HepG2 (cell line): ENCODE measurements around the gene CYB561. TPM values are rescaled to one million over a fixed set of nuclear protein-coding genes. Genes with fewer than 3 reads are reported as not detected.
A peak's percentile ranks its signal among the peaks of the same experiment; 100 is the strongest.

ENCODE experiments used
- AGO2 ChIP-seq: fragments of 200-400 bp; formaldehyde crosslinking; optimal IDR thresholded peaks from 2 replicates; pipeline ENCODE3; 2017; ENCODE audit warnings: mild to moderate bottlenecking, low read depth, low read length, moderate library complexity
- ASH2L ChIP-seq: fragments of 300-600, 200-600 bp; sonication (generic); IDR thresholded peaks from 2 replicates; pipeline ENCODE4 v1.7.0; 2017; ENCODE audit warnings: low read depth, mild to moderate bottlenecking, moderate library complexity, mixed read lengths, low read length; ENCODE audit not compliant: insufficient read length
- CEBPG ChIP-seq: IDR thresholded peaks from 2 replicates; pipeline ENCODE4 v1.6.1; 2016
- E2F2 ChIP-seq: sonication (generic); formaldehyde crosslinking; IDR thresholded peaks from 2 replicates; pipeline ENCODE4 v1.4.0; 2020; ENCODE audit warnings: missing genetic modification reagents, borderline replicate concordance
- MEF2D ChIP-seq: sonication (generic); formaldehyde crosslinking; IDR thresholded peaks from 2 replicates; pipeline ENCODE4 v1.5.1; 2020; ENCODE audit warnings: mild to moderate bottlenecking, missing genetic modification reagents
- NPAS2 ChIP-seq: sonication (generic); formaldehyde crosslinking; IDR thresholded peaks from 2 replicates; pipeline ENCODE4 v1.8.0; 2022; ENCODE audit warnings: mild to moderate bottlenecking, missing genetic modification reagents, borderline replicate concordance
- PCBP1 ChIP-seq: fragments of 200-400 bp; formaldehyde crosslinking; IDR thresholded peaks from 2 replicates; pipeline ENCODE4 v1.6.1; 2017; ENCODE audit warnings: mild to moderate bottlenecking, low read depth, low read length, borderline replicate concordance
- RARG ChIP-seq: sonication (generic); formaldehyde crosslinking; IDR thresholded peaks from 2 replicates; pipeline ENCODE4 v1.4.0; 2020; ENCODE audit warnings: low read depth, mild to moderate bottlenecking, missing genetic modification reagents
- RNF219 ChIP-seq: sonication (generic); formaldehyde crosslinking; IDR thresholded peaks from 2 replicates; pipeline ENCODE4 v1.5.0; 2020; ENCODE audit warnings: mild to moderate bottlenecking, missing genetic modification reagents
- SALL1 ChIP-seq: sonication (generic); formaldehyde crosslinking; IDR thresholded peaks from 2 replicates; pipeline ENCODE4 v1.8.0; 2022; ENCODE audit warnings: mild to moderate bottlenecking, missing genetic modification reagents
- SCMH1 ChIP-seq: sonication (generic); formaldehyde crosslinking; IDR thresholded peaks from 2 replicates; pipeline ENCODE4 v1.9.0; 2021; ENCODE audit warnings: missing genetic modification reagents, mild to moderate bottlenecking, borderline replicate concordance
- SOX13 ChIP-seq, 3 experiments: fragments of 450-650 bp in 1 of 3; sonication (generic) in 1 of 3; formaldehyde crosslinking in 1 of 3; IDR thresholded peaks in 2 of 3; conservative IDR thresholded peaks in 1 of 3; 2 replicates each; pipeline versions ENCODE4 v1.5.0 to v1.6.1; 2016 to 2020; ENCODE audit warnings: antibody characterized with exemption in 1 of 3, mild to moderate bottlenecking in 1 of 3, missing compliant biosample characterization in 1 of 3, missing genetic modification reagents in 1 of 3, moderate library complexity in 1 of 3
- SOX5 ChIP-seq: IDR thresholded peaks from 2 replicates; pipeline ENCODE4 v1.6.1; 2016; ENCODE audit warnings: borderline replicate concordance
- ZNF17 ChIP-seq: sonication (generic); formaldehyde crosslinking; IDR thresholded peaks from 2 replicates; pipeline ENCODE4 v1.5.0; 2020; ENCODE audit warnings: mild to moderate bottlenecking, missing genetic modification reagents
- ZNF609 ChIP-seq: sonication (generic); formaldehyde crosslinking; IDR thresholded peaks from 2 replicates; pipeline ENCODE4 v1.4.0; 2020; ENCODE audit warnings: mild to moderate bottlenecking, missing genetic modification reagents, borderline replicate concordance
- ZNF619 ChIP-seq: sonication (generic); formaldehyde crosslinking; IDR thresholded peaks from 2 replicates; pipeline ENCODE4 v1.4.0; 2020; ENCODE audit warnings: mild to moderate bottlenecking, missing genetic modification reagents
- ZSCAN12 ChIP-seq: sonication (generic); formaldehyde crosslinking; IDR thresholded peaks from 2 replicates; pipeline ENCODE4 v1.9.0; 2021; ENCODE audit warnings: mild to moderate bottlenecking, missing genetic modification reagents
- ZSCAN31 ChIP-seq: sonication (generic); formaldehyde crosslinking; IDR thresholded peaks from 2 replicates; pipeline ENCODE4 v1.5.0; 2020; ENCODE audit warnings: low read depth, mild to moderate bottlenecking, missing genetic modification reagents
- polyA plus RNA-seq, 8 experiments: library from polyadenylated mRNA; depleted of rRNA in 3 of 8; stranded (reverse) in 7 of 8; unstranded in 1 of 8; fragments of >200 nt; fragmentation: Illumina TruSeq in 4 of 8; extraction: Trizol in 4 of 8; gene quantifications; 2 replicates each; pipeline versions ENCODE4 v1.2.1 to v1.2.3, GENCODE V29; 2011 to 2016; ENCODE audit warnings: low read depth in 4 of 8, missing spikeins in 1 of 8, mixed read lengths in 1 of 8; ENCODE audit not compliant: insufficient read depth in 1 of 8
- total RNA-seq, 5 experiments: library from RNA; depleted of rRNA; stranded (reverse); fragments of >200 nt; fragmentation: Illumina TruSeq; extraction: Trizol; gene quantifications; 2 replicates each; pipeline ENCODE4 v1.2.3, GENCODE V29; 2016; ENCODE audit warnings: low read depth in 1 of 5
- TF ChIP-seq, protein P1 (sequence below): sonication (generic); formaldehyde crosslinking; IDR thresholded peaks from 2 replicates; pipeline ENCODE4 v1.8.1; 2023; ENCODE audit warnings: mild to moderate bottlenecking, missing genetic modification reagents

The CYB561 gene
- total and polyA plus RNA-seq, 2 of the 13 experiments (the other 11 are each of a cell fraction or from before 2014, with no cell fraction given) = 1.5 to 6.7 TPM

GRCh38 chr17:63478814-63479494, 32.8 kb upstream of the CYB561 start (continued):
- TF ChIP-seq ZNF609 (no peak), RNF219 (CRISPR knock-in tag) (no peak), RARG (CRISPR knock-in tag) (no peak), NPAS2 (CRISPR knock-in tag) (no peak), ASH2L (peak; percentile 36), CEBPG (CRISPR knock-in tag) (no peak), SOX13 (IDR thresholded peaks at IDR 0.05) (no peak), SOX13 (CRISPR knock-in tag; conservative IDR thresholded peaks at IDR 0.05 in 1 of 2, IDR thresholded peaks at IDR 0.05 in 1 of 2) (no peak), ZNF17 (no peak), SOX5 (CRISPR knock-in tag) (no peak), E2F2 (CRISPR knock-in tag) (no peak), ZSCAN12 (CRISPR knock-in tag) (no peak), SALL1 (CRISPR knock-in tag) (peak; percentile 55; the same call in 1 of the 2 replicates), ZNF619 (CRISPR knock-in tag) (peak; percentile 62; the same call in 1 of the 2 replicates), SCMH1 (CRISPR knock-in tag) (no peak), AGO2 (no peak), ZSCAN31 (peak; percentile 51; the same call in 1 of the 2 replicates), PCBP1 (0 out of 2 replicates have a peak, but pooled peaks have one; percentile 52), MEF2D (peak; percentile 56; the same call in 1 of the 2 replicates)
- TF ChIP-seq, protein P1, sequence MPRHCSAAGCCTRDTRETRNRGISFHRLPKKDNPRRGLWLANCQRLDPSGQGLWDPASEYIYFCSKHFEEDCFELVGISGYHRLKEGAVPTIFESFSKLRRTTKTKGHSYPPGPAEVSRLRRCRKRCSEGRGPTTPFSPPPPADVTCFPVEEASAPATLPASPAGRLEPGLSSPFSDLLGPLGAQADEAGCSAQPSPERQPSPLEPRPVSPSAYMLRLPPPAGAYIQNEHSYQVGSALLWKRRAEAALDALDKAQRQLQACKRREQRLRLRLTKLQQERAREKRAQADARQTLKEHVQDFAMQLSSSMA (CRISPR knock-in tag) = no peak
